PC-3 (cell line): ENCODE results near the gene OCSTAMP. TPM values are rescaled to one million over a fixed set of nuclear protein-coding genes. Genes with fewer than 3 reads are reported as not detected.

ENCODE experiments used
- ATAC-seq: fragments of 200-7000 bp; cut with Tn5 transposase; 2 replicates; pipeline ENCODE4 v1.9.1; 2020; ENCODE audit warnings: mild to moderate bottlenecking, moderate library complexity
- BruUV-seq: library from RNA; stranded (reverse); fragments of 400-500 nt; replicated peaks from 2 replicates; lab custom pipeline; 2021; lab: Mats Ljungman, UMichigan
- CTCF ChIA-PET: fragments of 300-600 bp; sonication (Branson Sonifier 250); formaldehyde crosslinking; loops from one replicate; lab custom pipeline; 2022; ENCODE audit warnings: antibody characterized with exemption; lab: Charles Lee
- POLR2A ChIA-PET: fragments of 300-600 bp; sonication (Branson Sonifier 250); formaldehyde crosslinking; loops from one replicate; lab custom pipeline; 2022; ENCODE audit warnings: antibody characterized with exemption; ENCODE audit not compliant: unreplicated experiment; lab: Charles Lee
- DNase-seq: peaks from one replicate; pipeline ENCODE4 v3.0.0-alpha.2; 2015
- H2AFZ ChIP-seq: fragments of 300-600 bp; sonication (generic); 2 replicates; pipeline ENCODE4 v1.6.0; 2016; ENCODE audit warnings: antibody characterized with exemption, low read length
- H3F3A ChIP-seq: fragments of 300-600 bp; sonication (generic); one replicate; pipeline ENCODE4 v1.6.0; 2017; ENCODE audit warnings: antibody characterized with exemption, low read length, control low read depth, mild to moderate bottlenecking; ENCODE audit not compliant: unreplicated experiment
- H3K27ac ChIP-seq: fragments of 300-600 bp; sonication (generic); 2 replicates; pipeline ENCODE4 v1.5.1; 2016; ENCODE audit warnings: mild to moderate bottlenecking, low read length
- H3K27me3 ChIP-seq: fragments of 300-600 bp; sonication (generic); 2 replicates; pipeline ENCODE4 v1.6.1; 2016; ENCODE audit warnings: low read length, mixed read lengths
- H3K36me3 ChIP-seq: fragments of 300-600 bp; sonication (generic); 2 replicates; pipeline ENCODE4 v1.6.1; 2016; ENCODE audit warnings: low read depth, mixed run types, low read length, mixed read lengths
- H3K4me1 ChIP-seq: fragments of 300-600 bp; sonication (generic); 2 replicates; pipeline ENCODE4 v1.5.1; 2016; ENCODE audit warnings: low read length; ENCODE audit not compliant: insufficient read depth
- H3K4me2 ChIP-seq: fragments of 300-600 bp; sonication (generic); 2 replicates; pipeline ENCODE4 v1.6.0; 2016; ENCODE audit warnings: low read length
- H3K4me3 ChIP-seq: fragments of 300-600 bp; sonication (generic); 2 replicates; pipeline ENCODE4 v1.5.1; 2016; ENCODE audit warnings: mild to moderate bottlenecking, low read length, mixed read lengths
- H3K79me2 ChIP-seq: fragments of 300-600 bp; sonication (generic); 2 replicates; pipeline ENCODE4 v1.6.1; 2017; ENCODE audit warnings: low read length, mixed read lengths
- H3K9ac ChIP-seq: fragments of 300-600 bp; sonication (generic); 2 replicates; pipeline ENCODE4 v1.6.0; 2016; ENCODE audit warnings: mild to moderate bottlenecking, low read length
- H3K9me2 ChIP-seq: fragments of 300-600 bp; sonication (generic); replicated peaks from 2 replicates; pipeline ENCODE4 v1.6.1; 2016; ENCODE audit warnings: mixed run types, low read length, mixed read lengths
- H3K9me3 ChIP-seq: fragments of 300-600 bp; sonication (generic); 2 replicates; pipeline ENCODE4 v1.6.1; 2016; ENCODE audit warnings: low read length, mixed read lengths
- H4K20me1 ChIP-seq: fragments of 300-600 bp; sonication (generic); 2 replicates; pipeline ENCODE4 v1.6.1; 2016; ENCODE audit warnings: low read length, mixed read lengths
- EZH2 ChIP-seq: fragments of 300-600 bp; sonication (generic); IDR thresholded peaks from one replicate; pipeline ENCODE4 v1.6.1; 2017; ENCODE audit warnings: antibody characterized with exemption, mild to moderate bottlenecking, low read length; ENCODE audit not compliant: unreplicated experiment
- EZH2phosphoT487 ChIP-seq: fragments of 300-600 bp; sonication (generic); IDR thresholded peaks from 2 replicates; pipeline ENCODE4 v1.6.1; 2018; ENCODE audit warnings: mild to moderate bottlenecking, antibody characterized with exemption, low read length, borderline replicate concordance
- intact Hi-C: fragments of 100-400 bp; cut with micrococcal nuclease; formaldehyde crosslinking; loops from 2 replicates; pipeline ENCODE4 v1.9.0; 2023
- total RNA-seq: library from RNA; depleted of rRNA; stranded (reverse); fragments of >200 nt; gene quantifications from 2 replicates; pipeline ENCODE4 v1.2.3, GENCODE V29; 2014
- TF ChIP-seq, protein P1 (sequence below): fragments of 300-600 bp; sonication (generic); conservative IDR thresholded peaks from 2 replicates; pipeline ENCODE4 v1.5.1; 2017; ENCODE audit warnings: antibody characterized with exemption, low read depth, mild to moderate bottlenecking, low read length

OCSTAMP gene
- total RNA-seq, 1 experiment from 2014 or later: not detected

DNA sequence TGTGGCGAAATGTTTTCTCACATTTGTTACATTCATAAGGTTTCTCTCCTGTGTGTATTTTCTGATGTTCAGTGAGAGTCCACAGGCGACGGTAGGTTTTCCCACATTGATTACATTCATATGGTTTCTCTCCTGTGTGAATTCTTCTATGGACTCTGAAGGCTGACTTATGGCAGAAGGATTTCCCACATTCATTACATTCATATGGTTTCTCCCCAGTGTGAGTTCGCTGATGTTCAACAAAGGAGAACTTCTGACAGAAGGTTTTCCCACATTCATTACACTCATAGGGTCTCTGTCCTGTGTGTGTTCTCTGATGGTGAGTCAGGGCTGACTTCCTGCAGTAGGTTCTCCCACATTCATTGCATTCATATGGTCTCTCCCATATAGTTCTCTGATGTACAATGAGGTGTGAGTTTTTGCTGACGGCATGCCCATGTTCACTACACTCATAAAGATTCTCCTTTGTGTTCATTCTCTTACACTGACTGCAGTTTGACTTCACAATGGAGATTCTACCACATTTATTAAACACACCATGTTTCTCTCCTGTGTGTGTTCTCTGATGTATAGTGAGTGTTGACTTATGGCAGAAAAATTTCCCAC, 49.0 kb downstream of the OCSTAMP start:
- Histone ChIP-seq H3K27ac (no peak overlapping the region), H3F3A (no peaks in the 10 kb centered on the region), H2AFZ (no peak overlapping the region), H3K79me2 (no peaks in the 10 kb centered on the region), H3K4me2 (no peak overlapping the region), H3K36me3 (peaks cover 5% of the 10 kb centered on the region; the same call in 1 of the 2 replicates), H4K20me1 (no peaks in the 10 kb centered on the region), H3K9me2 (no peaks in the 10 kb centered on the region), H3K9me3 (peaks cover 54% of the 10 kb centered on the region), H3K27me3 (peaks cover 10% of the 10 kb centered on the region), H3K9ac (no peak overlapping the region), H3K4me3 (no peak overlapping the region), H3K4me1 (no peaks in the 10 kb centered on the region)
- no TSS peak for BruUV-seq
- POLR2A ChIA-PET: no interaction called here
- ATAC-seq (no peak), DNase-seq (no peak)
- intact Hi-C loops: no loop called here
- TF ChIP-seq, protein P1, sequence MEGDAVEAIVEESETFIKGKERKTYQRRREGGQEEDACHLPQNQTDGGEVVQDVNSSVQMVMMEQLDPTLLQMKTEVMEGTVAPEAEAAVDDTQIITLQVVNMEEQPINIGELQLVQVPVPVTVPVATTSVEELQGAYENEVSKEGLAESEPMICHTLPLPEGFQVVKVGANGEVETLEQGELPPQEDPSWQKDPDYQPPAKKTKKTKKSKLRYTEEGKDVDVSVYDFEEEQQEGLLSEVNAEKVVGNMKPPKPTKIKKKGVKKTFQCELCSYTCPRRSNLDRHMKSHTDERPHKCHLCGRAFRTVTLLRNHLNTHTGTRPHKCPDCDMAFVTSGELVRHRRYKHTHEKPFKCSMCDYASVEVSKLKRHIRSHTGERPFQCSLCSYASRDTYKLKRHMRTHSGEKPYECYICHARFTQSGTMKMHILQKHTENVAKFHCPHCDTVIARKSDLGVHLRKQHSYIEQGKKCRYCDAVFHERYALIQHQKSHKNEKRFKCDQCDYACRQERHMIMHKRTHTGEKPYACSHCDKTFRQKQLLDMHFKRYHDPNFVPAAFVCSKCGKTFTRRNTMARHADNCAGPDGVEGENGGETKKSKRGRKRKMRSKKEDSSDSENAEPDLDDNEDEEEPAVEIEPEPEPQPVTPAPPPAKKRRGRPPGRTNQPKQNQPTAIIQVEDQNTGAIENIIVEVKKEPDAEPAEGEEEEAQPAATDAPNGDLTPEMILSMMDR: no peak
- TF ChIP-seq EZH2phosphoT487: no peak
- TF ChIP-seq EZH2: no peak
- CTCF ChIA-PET: no interaction called here

GRCh38 chr20:46494077-46494476, 56.4 kb downstream of the OCSTAMP start:
- Histone ChIP-seq H3K36me3 (no peaks in the 10 kb centered on the region), H3K4me1 (no peaks in the 10 kb centered on the region), H3K27me3 (peaks cover 65% of the 10 kb centered on the region), H4K20me1 (no peaks in the 10 kb centered on the region), H3F3A (no peaks in the 10 kb centered on the region), H2AFZ (no peak overlapping the region), H3K9me3 (peaks cover 3% of the 10 kb centered on the region; the same call in 1 of the 2 replicates), H3K27ac (no peak overlapping the region), H3K9me2 (no peaks in the 10 kb centered on the region), H3K9ac (no peak overlapping the region), H3K79me2 (no peaks in the 10 kb centered on the region), H3K4me2 (no peak overlapping the region), H3K4me3 (no peak overlapping the region)
- ATAC-seq (no peak), DNase-seq (no peak)
- POLR2A ChIA-PET: no interaction called here
- CTCF ChIA-PET: no interaction called here
- intact Hi-C loops: no loop called here
- no peak for TF ChIP-seq EZH2
- TF ChIP-seq EZH2phosphoT487: no peak
- TF ChIP-seq, protein P1: no peak
- BruUV-seq: no TSS peak

DNA sequence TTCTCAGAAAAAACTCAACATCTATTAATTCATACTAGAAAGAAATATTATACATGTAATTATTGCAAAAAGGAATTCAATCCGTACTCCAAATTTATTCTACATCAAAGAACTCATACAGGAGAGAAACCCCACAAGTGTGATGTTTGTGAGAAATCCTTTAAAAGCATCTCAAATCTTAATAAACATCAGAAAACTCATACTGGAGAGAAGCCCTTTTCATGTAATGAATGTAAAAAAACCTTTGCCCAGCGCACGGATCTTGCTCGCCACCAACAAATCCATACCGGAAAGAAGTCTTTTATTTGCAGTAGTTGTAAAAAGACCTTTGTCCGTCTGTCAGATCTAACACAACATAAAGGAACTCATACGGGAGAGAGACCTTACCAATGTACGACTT, 59.1 kb downstream of the OCSTAMP start:
- BruUV-seq: no TSS peak
- Histone ChIP-seq H3K27me3 (peaks cover 61% of the 10 kb centered on the region), H3K9ac (no peak overlapping the region), H3K9me3 (peaks cover 3% of the 10 kb centered on the region; the same call in 1 of the 2 replicates), H3K36me3 (no peaks in the 10 kb centered on the region), H3K4me1 (no peaks in the 10 kb centered on the region), H3K4me3 (no peak overlapping the region), H3K9me2 (no peaks in the 10 kb centered on the region), H3K79me2 (no peaks in the 10 kb centered on the region), H3F3A (no peaks in the 10 kb centered on the region), H2AFZ (no peak overlapping the region), H3K4me2 (no peak overlapping the region), H4K20me1 (no peaks in the 10 kb centered on the region), H3K27ac (no peak overlapping the region)
- no peak for TF ChIP-seq EZH2phosphoT487
- TF ChIP-seq EZH2: no peak
- TF ChIP-seq, protein P1: no peak
- DNase-seq: no peak
- CTCF ChIA-PET: no interaction called here
- ATAC-seq: no peak
- intact Hi-C loops: no loop called here
- POLR2A ChIA-PET: no interaction called here
